ENCODE data around the gene NET1. TPM values are rescaled to one million over a fixed set of nuclear protein-coding genes. Genes with fewer than 3 reads are reported as not detected.

The NET1 gene
- total RNA-seq, 1 donor from 2014 or later, result 103 TPM

GRCh38 chr10:5462841-5463293 lies 50.5 kb downstream of the NET1 start:
- intact Hi-C loops (cut with DNase I), result no loop called here
- peaks cover 43% of the 10 kb centered on the region for H3K4me1 ChIP-seq

GRCh38 chr10:5464546-5464945 lies 52.2 kb downstream of the NET1 start:
- Histone ChIP-seq H3K27me3 (no peaks in the 10 kb centered on the region), H3K36me3 (no peaks in the 10 kb centered on the region), H3K4me1 (peaks cover 59% of the 10 kb centered on the region), H3K4me3 (no peak overlapping the region), H3K9me3 (no peaks in the 10 kb centered on the region), H3K27ac (no peak overlapping the region)
- no peak for TF ChIP-seq POLR2A (IDR thresholded peaks at IDR 0.05)
- TF ChIP-seq POLR2AphosphoS5 (IDR thresholded peaks at IDR 0.05; ENCODE audit: insufficient read depth in 1 of 2, low read depth in 1 of 2), result no peak
- no peak for TF ChIP-seq CTCF (IDR thresholded peaks at IDR 0.05)
- no peak for DNase-seq (ENCODE audit: extremely low spot score in 2 of 2)
- intact Hi-C loops (cut with DNase I), result no loop called here

More at GRCh38 chr10:5462841-5463293, 50.5 kb downstream of the NET1 start:
- no peak for DNase-seq (ENCODE audit: extremely low spot score in 2 of 2)
- Histone ChIP-seq H3K27ac (no peak overlapping the region), H3K36me3 (peaks cover 0 to 11% of the 10 kb centered on the region in 2 donors), H3K9me3 (no peaks in the 10 kb centered on the region), H3K27me3 (no peaks in the 10 kb centered on the region), H3K4me3 (no peak overlapping the region)
- no peak for TF ChIP-seq POLR2A (IDR thresholded peaks at IDR 0.05)
- TF ChIP-seq POLR2AphosphoS5 (IDR thresholded peaks at IDR 0.05; ENCODE audit: insufficient read depth in 1 of 2, low read depth in 1 of 2), result no peak
- TF ChIP-seq CTCF (IDR thresholded peaks at IDR 0.05), result no peak

GRCh38 chr10:5465976-5466450 lies 53.7 kb downstream of the NET1 start:
- no peak overlapping the region for H3K4me3 ChIP-seq
- intact Hi-C loops (cut with DNase I), result no loop called here
- TF ChIP-seq POLR2A (IDR thresholded peaks at IDR 0.05) (no peak), CTCF (IDR thresholded peaks at IDR 0.05) (no peak), POLR2AphosphoS5 (IDR thresholded peaks at IDR 0.05; ENCODE audit: insufficient read depth in 1 of 2, low read depth in 1 of 2) (no peak)

GRCh38 chr10:5466451-5467206 lies 54.3 kb downstream of the NET1 start:
- DNase-seq (ENCODE audit: extremely low spot score in 2 of 2), result no peak
- intact Hi-C loops (cut with DNase I), result no loop called here
- H3K9me3 ChIP-seq, result no peaks in the 10 kb centered on the region
- H3K4me1 ChIP-seq, result peaks cover 55% of the 10 kb centered on the region
- H3K27ac ChIP-seq, result peak overlapping the region; percentile 72
- no peaks in the 10 kb centered on the region for H3K27me3 ChIP-seq
- H3K36me3 ChIP-seq, result no peaks in the 10 kb centered on the region
- no peak overlapping the region for H3K4me3 ChIP-seq
- TF ChIP-seq POLR2AphosphoS5 (IDR thresholded peaks at IDR 0.05; ENCODE audit: insufficient read depth in 1 of 2, low read depth in 1 of 2), result peak; percentile 26 to 72
- TF ChIP-seq POLR2A (IDR thresholded peaks at IDR 0.05), result no peak

More at GRCh38 chr10:5465976-5466450, 53.7 kb downstream of the NET1 start:
- DNase-seq (ENCODE audit: extremely low spot score in 2 of 2), result no peak
- Histone ChIP-seq H3K27me3 (no peaks in the 10 kb centered on the region), H3K27ac (peak overlapping the region; percentile 72), H3K36me3 (no peaks in the 10 kb centered on the region), H3K9me3 (no peaks in the 10 kb centered on the region), H3K4me1 (peaks cover 59% of the 10 kb centered on the region)

DNA sequence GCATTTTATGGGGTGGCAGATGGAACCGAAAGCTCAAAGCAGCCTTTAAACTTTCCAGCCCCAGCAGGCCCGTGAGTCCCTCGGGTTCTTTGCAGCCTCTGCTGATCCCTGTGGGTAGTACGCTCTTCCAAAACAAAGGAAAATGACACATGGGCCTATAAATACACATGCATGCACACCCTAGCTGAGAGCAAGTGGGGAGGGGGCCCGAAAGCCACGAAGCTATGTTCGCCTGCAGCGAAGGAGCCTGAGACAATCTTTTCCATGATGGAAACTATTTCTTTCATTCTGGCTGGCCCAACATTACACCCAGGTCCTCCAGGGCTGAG lies 54.8 kb downstream of the NET1 start:
- H3K4me1 ChIP-seq, result peaks cover 50% of the 10 kb centered on the region
- TF ChIP-seq CTCF (IDR thresholded peaks at IDR 0.05), result no peak
- TF ChIP-seq POLR2A (IDR thresholded peaks at IDR 0.05), result no peak
- no peak for DNase-seq (ENCODE audit: extremely low spot score in 2 of 2)
- peak overlapping the region; percentile 72 for H3K27ac ChIP-seq
- intact Hi-C loops (cut with DNase I), result no loop called here
- no peaks in the 10 kb centered on the region for H3K9me3 ChIP-seq
- H3K27me3 ChIP-seq, result no peaks in the 10 kb centered on the region
- no peak overlapping the region for H3K4me3 ChIP-seq
- no peaks in the 10 kb centered on the region for H3K36me3 ChIP-seq
